CD4-positive, alpha-beta memory T cell (primary cell): Measurements from ENCODE around the gene RETREG1. TPM values are rescaled to one million over a fixed set of nuclear protein-coding genes. Genes with fewer than 3 reads are reported as not detected.
"Not testable (repeated sequence)": the region's sequence is repeated elsewhere in the genome, so short reads cannot be mapped to it uniquely, and the experiment has no call there.

Experiments
- CTCF ChIA-PET: fragments of 350-600 bp; sonication (Branson Sonifier 250); formaldehyde crosslinking; loops from one replicate; lab custom pipeline; 2021; ENCODE audit warnings: inconsistent platforms; ENCODE audit not compliant: partially characterized antibody; lab: Charles Lee
- POLR2A ChIA-PET: fragments of 350-600 bp; sonication (Branson Sonifier 250); formaldehyde crosslinking; loops from one replicate; lab custom pipeline; 2021; ENCODE audit not compliant: partially characterized antibody; lab: Charles Lee
- DNase-seq, 5 donors: peaks; one replicate each; pipeline versions ENCODE4 v3.0.0 to v3.0.0-alpha.2; 2020 to 2022; ENCODE audit warnings: mixed read lengths in 1 of 5
- H3K27ac ChIP-seq: one replicate; pipeline ENCODE4 v1.7.0; 2013; ENCODE audit warnings: low read depth, low read length
- H3K27me3 ChIP-seq: 2 replicates; pipeline ENCODE4 v1.7.0; 2013; ENCODE audit warnings: mild to moderate bottlenecking, low read length, moderate library complexity; ENCODE audit not compliant: insufficient read depth
- H3K36me3 ChIP-seq: 2 replicates; pipeline ENCODE4 v1.7.0; 2013; ENCODE audit warnings: mild to moderate bottlenecking, low read length, moderate library complexity; ENCODE audit not compliant: insufficient read depth
- H3K4me1 ChIP-seq: 2 replicates; pipeline ENCODE4 v1.7.0; 2013; ENCODE audit warnings: mild to moderate bottlenecking, low read length, moderate library complexity; ENCODE audit not compliant: insufficient read depth
- H3K4me3 ChIP-seq, 2 donors: one replicate each; pipeline ENCODE4 v1.7.0; 2013; ENCODE audit warnings: low read length in 2 of 2, mild to moderate bottlenecking in 1 of 2
- H3K9me3 ChIP-seq, 2 donors: one replicate each; pipeline ENCODE4 v1.7.0; 2013; ENCODE audit warnings: low read length in 2 of 2, control low read depth in 1 of 2; ENCODE audit not compliant: control insufficient read depth in 1 of 2
- H3K27ac Mint-ChIP-seq, 7 donors: one replicate each; pipeline ENCODE4 v1.8.0; 2020 to 2021; ENCODE audit warnings: mixed read lengths in 7 of 7, mild to moderate bottlenecking in 6 of 7, inconsistent platforms in 3 of 7, moderate library complexity in 3 of 7
- H3K27me3 Mint-ChIP-seq, 2 donors: one replicate each; pipeline ENCODE4 v1.8.0; 2020 to 2021; ENCODE audit warnings: mixed read lengths in 2 of 2
- H3K36me3 Mint-ChIP-seq, 2 donors: one replicate each; pipeline ENCODE4 v1.8.0; 2020 to 2021; ENCODE audit warnings: mixed read lengths in 2 of 2, inconsistent platforms in 1 of 2, mild to moderate bottlenecking in 1 of 2
- H3K4me1 Mint-ChIP-seq, 4 donors: one replicate each; pipeline ENCODE4 v1.8.0; 2020 to 2021; ENCODE audit warnings: mixed read lengths in 4 of 4, mild to moderate bottlenecking in 1 of 4
- H3K4me3 Mint-ChIP-seq, 8 donors: one replicate each; pipeline ENCODE4 v1.8.0; 2020 to 2021; ENCODE audit warnings: mixed read lengths in 8 of 8, mild to moderate bottlenecking in 7 of 8, moderate library complexity in 6 of 8, inconsistent platforms in 3 of 8
- H3K9me3 Mint-ChIP-seq, 8 donors: one replicate each; pipeline ENCODE4 v1.8.0; 2020 to 2021; ENCODE audit warnings: mixed read lengths in 8 of 8, mild to moderate bottlenecking in 5 of 8, inconsistent platforms in 3 of 8, moderate library complexity in 1 of 8
- intact Hi-C: fragments of 100-400 bp; cut with micrococcal nuclease; formaldehyde crosslinking; loops from one replicate; pipeline ENCODE4 v1.15.1; 2023
- polyA plus RNA-seq, 2 donors: library from polyadenylated mRNA; unstranded; fragments of 300-500 nt; fragmentation: Illumina TruSeq; gene quantifications; one replicate each; pipeline ENCODE4 v1.2.3, GENCODE V29; 2021
- total RNA-seq, 2 experiments: library from RNA; stranded (reverse); gene quantifications; one replicate each; pipeline ENCODE4 v1.2.3, GENCODE V29; 2021

RETREG1 gene
- total and polyA plus RNA-seq, 4 experiments from 2014 or later: 26.6 to 79.5 (median 49.3) TPM

- peaks cover 0 to 11% of the 10 kb centered on the region in 2 donors for H3K36me3 Mint-ChIP-seq
- no peak overlapping the region for H3K27ac Mint-ChIP-seq
- peaks cover 23 to 35% (median 30%) of the 10 kb centered on the region in 4 donors for H3K4me1 Mint-ChIP-seq
- intact Hi-C loops: loop anchor here (1.0 to 2.0 kb wide), 3 partner anchors 12 to 152 kb away; partner anchors contain the start of gene ZNF622
- H3K9me3 Mint-ChIP-seq: no peaks in the 10 kb centered on the region
- CTCF ChIA-PET: interaction anchor here (0.9 to 2.0 kb wide), 4 partner anchors 10 to 53 kb away, joined by 3 to 10 read pairs (median 4); no protein-coding TSS in a partner anchor
- H3K4me3 ChIP-seq: peak overlapping the region; percentile 52 to 66
- no peaks in the 10 kb centered on the region for H3K27me3 ChIP-seq
- H3K4me1 ChIP-seq: peaks cover 47% of the 10 kb centered on the region
- DNase-seq: peak; percentile 53 to 85 (median 61)
- H3K4me3 Mint-ChIP-seq: no peak overlapping the region
- H3K27me3 Mint-ChIP-seq: no peaks in the 10 kb centered on the region
- no peaks in the 10 kb centered on the region for H3K9me3 ChIP-seq
- POLR2A ChIA-PET: interaction anchor here (0.6 to 4.7 kb wide), 8 partner anchors 9 to 62 kb away, joined by 3 to 92 read pairs (median 4); no protein-coding TSS in a partner anchor
- H3K27ac ChIP-seq: peak overlapping the region; percentile 91
- H3K36me3 ChIP-seq: no peaks in the 10 kb centered on the region
These were observed 624 bp upstream of the RETREG1 start for GRCh38 chr5:16617274-16617968.

- Mint-ChIP-seq H3K27me3 (no peaks in the 10 kb centered on the region), H3K27ac (peak overlapping the region in 6 of 7 donors; percentile 89 to 97 (median 96)), H3K4me3 (peak overlapping the region in 7 of 8 donors; percentile 91 to 99 (median 96)), H3K36me3 (peaks cover 0 to 11% of the 10 kb centered on the region in 2 donors), H3K9me3 (peaks cover 0 to 2% (median 0%) of the 10 kb centered on the region in 8 donors), H3K4me1 (peaks cover 33 to 43% (median 39%) of the 10 kb centered on the region in 4 donors)
- Histone ChIP-seq H3K36me3 (no peaks in the 10 kb centered on the region), H3K27ac (peak overlapping the region; percentile 91), H3K27me3 (no peaks in the 10 kb centered on the region), H3K9me3 (no peaks in the 10 kb centered on the region), H3K4me1 (peaks cover 56% of the 10 kb centered on the region), H3K4me3 (peak overlapping the region; percentile 53 to 66)
- CTCF ChIA-PET: interaction anchor here (1.0 to 2.3 kb wide), 4 partner anchors 11 to 54 kb away, joined by 3 to 10 read pairs (median 5); no protein-coding TSS in a partner anchor
- intact Hi-C loops: loop anchor here (2.0 kb wide), 1 partner anchor 57 kb away; no protein-coding TSS in a partner anchor
- peak in 3 of 5 donors; percentile 15 to 19 (median 16) for DNase-seq
- POLR2A ChIA-PET: interaction anchor here (1.0 to 4.7 kb wide), 7 partner anchors 8 to 144 kb away, joined by 3 to 92 read pairs (median 5); no protein-coding TSS in a partner anchor
These were observed 859 bp downstream of the RETREG1 start for GRCh38 chr5:16615741-16616535.

- intact Hi-C loops: no loop called here
- Mint-ChIP-seq H3K9me3 (peaks cover 0 to 2% (median 0%) of the 10 kb centered on the region in 8 donors), H3K4me3 (peak overlapping the region in 3 of 8 donors; percentile 15 to 70 (median 52)), H3K4me1 (peaks cover 46 to 76% (median 53%) of the 10 kb centered on the region in 4 donors), H3K36me3 (peaks cover 2 to 15% of the 10 kb centered on the region in 2 donors), H3K27ac (peak overlapping the region in 2 of 7 donors; percentile 18 to 31), H3K27me3 (no peaks in the 10 kb centered on the region)
- ChIA-PET POLR2A (no interaction called here), CTCF (interaction anchor here (1.2 kb wide), 1 partner anchor 16 kb away, joined by 3 read pairs; no protein-coding TSS in a partner anchor)
- no peaks in the 10 kb centered on the region for H3K27me3 ChIP-seq
- H3K4me3 ChIP-seq: no peak overlapping the region
- peaks cover 39% of the 10 kb centered on the region for H3K4me1 ChIP-seq
- no peak for DNase-seq
- no peaks in the 10 kb centered on the region for H3K9me3 ChIP-seq
- no peak overlapping the region for H3K27ac ChIP-seq
- H3K36me3 ChIP-seq: no peaks in the 10 kb centered on the region
These were observed 4.8 kb downstream of the RETREG1 start for GRCh38 chr5:16612007-16612406.

DNA sequence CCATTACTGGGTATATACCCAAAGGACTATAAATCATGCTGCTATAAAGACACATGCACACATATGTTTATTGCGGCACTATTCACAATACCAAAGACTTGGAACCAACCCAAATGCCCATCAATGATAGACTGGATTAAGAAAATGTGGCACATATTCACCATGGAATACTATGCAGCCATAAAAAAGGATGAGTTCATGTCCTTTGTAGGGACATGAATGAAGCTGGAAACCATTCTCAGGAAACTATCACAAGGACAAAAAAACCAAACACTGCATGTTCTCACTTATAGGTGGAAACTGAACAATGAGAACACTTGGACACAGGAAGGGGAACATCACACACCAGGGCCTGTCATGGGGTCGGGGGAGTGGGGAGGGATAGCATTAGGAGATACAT is 5.9 kb downstream of the RETREG1 start:
- H3K4me3 Mint-ChIP-seq: peak overlapping the region in 1 of 8 donors; percentile 70
- H3K27me3 Mint-ChIP-seq, H3K9me3 ChIP-seq, H3K4me3 ChIP-seq, intact Hi-C loops, H3K36me3 ChIP-seq, H3K9me3 Mint-ChIP-seq, H3K27ac ChIP-seq, POLR2A ChIA-PET, DNase-seq, H3K27me3 ChIP-seq: not testable (repeated sequence)
- H3K4me1 Mint-ChIP-seq: peaks cover 47 to 88% (median 51%) of the 10 kb centered on the region in 4 donors
- CTCF ChIA-PET: interaction anchor here (1.2 kb wide), 1 partner anchor 17 kb away, joined by 3 read pairs; no protein-coding TSS in a partner anchor
- H3K4me1 ChIP-seq: peaks cover 36% of the 10 kb centered on the region
- H3K27ac Mint-ChIP-seq: peak overlapping the region in 1 of 7 donors; percentile 30
- H3K36me3 Mint-ChIP-seq: peaks cover 12 to 17% of the 10 kb centered on the region in 2 donors

DNA sequence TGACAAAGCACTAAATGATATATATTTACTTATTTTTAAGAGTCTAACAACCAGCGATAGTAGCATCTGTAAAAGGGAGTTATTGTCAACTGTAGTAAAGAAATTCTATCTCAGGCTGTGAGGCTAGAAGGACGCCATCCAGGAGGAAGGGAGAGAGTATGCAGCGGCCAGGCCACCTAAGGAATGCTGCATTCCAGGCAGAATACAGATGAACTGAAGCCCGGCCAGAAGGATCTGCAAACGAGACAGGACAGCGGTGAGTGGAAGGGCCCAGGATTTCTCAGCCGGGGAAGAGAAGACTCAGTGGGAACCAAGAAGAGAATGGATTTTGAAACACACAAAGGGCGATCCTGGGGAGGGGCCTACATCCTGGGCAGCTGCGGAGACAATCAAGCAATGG is 7.4 kb downstream of the RETREG1 start:
- Histone ChIP-seq H3K9me3 (no peaks in the 10 kb centered on the region), H3K4me3 (no peak overlapping the region), H3K27me3 (no peaks in the 10 kb centered on the region), H3K27ac (no peak overlapping the region), H3K4me1 (peaks cover 24% of the 10 kb centered on the region), H3K36me3 (no peaks in the 10 kb centered on the region)
- intact Hi-C loops: no loop called here
- peaks cover 41 to 93% (median 46%) of the 10 kb centered on the region in 4 donors for H3K4me1 Mint-ChIP-seq
- no peaks in the 10 kb centered on the region for H3K27me3 Mint-ChIP-seq
- ChIA-PET CTCF (no interaction called here), POLR2A (no interaction called here)
- H3K9me3 Mint-ChIP-seq: peaks cover 0 to 3% (median 0%) of the 10 kb centered on the region in 8 donors
- peaks cover 16 to 19% of the 10 kb centered on the region in 2 donors for H3K36me3 Mint-ChIP-seq
- DNase-seq: no peak
- H3K4me3 Mint-ChIP-seq: peak overlapping the region in 2 of 8 donors; percentile 24 to 44
- peak overlapping the region in 1 of 7 donors; percentile 84 for H3K27ac Mint-ChIP-seq

DNA sequence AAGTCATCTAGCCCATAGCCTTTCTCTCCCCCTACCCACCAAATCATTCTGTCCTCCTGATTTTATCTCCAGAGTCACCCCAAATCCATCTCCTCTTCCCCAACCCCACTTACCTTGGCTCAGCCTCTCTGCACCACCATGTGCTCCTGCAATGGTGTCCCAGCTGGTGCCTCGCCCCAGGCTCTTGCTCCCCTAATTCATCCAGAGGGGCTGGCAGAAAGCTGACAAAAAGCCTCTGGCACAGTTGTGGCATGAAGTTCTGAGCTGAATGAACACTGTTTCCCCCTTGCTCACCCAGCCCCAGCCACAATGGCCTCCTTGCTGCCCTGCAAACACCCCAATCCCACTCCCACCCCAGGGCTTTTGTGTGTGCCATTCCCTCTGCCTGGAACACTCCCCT is 10.2 kb downstream of the RETREG1 start:
- Histone ChIP-seq H3K36me3 (peaks cover 5% of the 10 kb centered on the region), H3K27me3 (no peaks in the 10 kb centered on the region), H3K4me1 (peaks cover 3% of the 10 kb centered on the region), H3K9me3 (no peaks in the 10 kb centered on the region), H3K27ac (no peak overlapping the region), H3K4me3 (no peak overlapping the region)
- Mint-ChIP-seq H3K4me1 (peaks cover 23 to 95% (median 37%) of the 10 kb centered on the region in 4 donors), H3K27ac (peak overlapping the region in 4 of 7 donors; percentile 36 to 80 (median 59)), H3K27me3 (no peaks in the 10 kb centered on the region), H3K4me3 (peak overlapping the region in 1 of 8 donors; percentile 0), H3K36me3 (peaks cover 22 to 26% of the 10 kb centered on the region in 2 donors), H3K9me3 (peaks cover 0 to 3% (median 0%) of the 10 kb centered on the region in 8 donors)
- POLR2A ChIA-PET: no interaction called here
- intact Hi-C loops: no loop called here
- CTCF ChIA-PET: no interaction called here
- DNase-seq: no peak
